Left ventricle myocardium inferior (tissue), 1 donor: ENCODE measurements around the gene OGFOD1. TPM values are rescaled to one million over a fixed set of nuclear protein-coding genes. Genes with fewer than 3 reads are reported as not detected.

Experiments
- DNase-seq: peaks from one replicate; pipeline ENCODE4 v3.0.0-alpha.2; 2020
- H3K27ac ChIP-seq: fragments of 200-600 bp; replicated peaks from 2 replicates; pipeline ENCODE4 v1.8.0; 2021
- H3K27me3 ChIP-seq: fragments of 200-600 bp; 2 replicates; pipeline ENCODE4 v1.8.0; 2021; ENCODE audit warnings: low read depth
- H3K36me3 ChIP-seq: fragments of 200-600 bp; 2 replicates; pipeline ENCODE4 v1.8.0; 2021
- H3K4me1 ChIP-seq: fragments of 200-600 bp; 2 replicates; pipeline ENCODE4 v1.8.0; 2021
- H3K4me3 ChIP-seq: fragments of 200-600 bp; 2 replicates; pipeline ENCODE4 v1.8.0; 2021; ENCODE audit warnings: mild to moderate bottlenecking, moderate library complexity
- H3K9me3 ChIP-seq: fragments of 200-600 bp; replicated peaks from 2 replicates; pipeline ENCODE4 v1.8.0; 2021
- CTCF ChIP-seq: fragments of 200-600 bp; IDR thresholded peaks from 2 replicates; pipeline ENCODE4 v1.8.0; 2021; ENCODE audit warnings: antibody characterized with exemption, mild to moderate bottlenecking, borderline replicate concordance
- intact Hi-C: fragments of 100-400 bp; cut with micrococcal nuclease; formaldehyde crosslinking; loops from one replicate; pipeline ENCODE4 v1.11.0; 2022
- total RNA-seq: library from RNA; stranded (reverse); fragmentation: NEBNext Ultra II Directional; extraction: Animal tissue kit (Norgen Biotek cat#: 25700); gene quantifications from one replicate; pipeline ENCODE4 v1.2.1, GENCODE V29; 2021
- donor health status: DM: no; HTN: yes; CAD: no; lungs with severe emphysema.

The OGFOD1 gene
- total RNA-seq, 1 donor from 2014 or later, result 35.4 TPM

GRCh38 chr16:56463153-56463552 lies 11.8 kb downstream of the OGFOD1 start:
- TF ChIP-seq CTCF, result no peak
- Histone ChIP-seq H3K36me3 (peaks cover 91% of the 10 kb centered on the region), H3K27me3 (no peaks in the 10 kb centered on the region), H3K4me1 (no peaks in the 10 kb centered on the region), H3K27ac (no peak overlapping the region), H3K9me3 (no peaks in the 10 kb centered on the region), H3K4me3 (no peak overlapping the region)
- intact Hi-C loops, result no loop called here
- no peak for DNase-seq

- Histone ChIP-seq H3K4me3 (no peak overlapping the region), H3K27me3 (no peaks in the 10 kb centered on the region), H3K27ac (no peak overlapping the region), H3K9me3 (no peaks in the 10 kb centered on the region), H3K36me3 (peaks cover 92% of the 10 kb centered on the region), H3K4me1 (no peaks in the 10 kb centered on the region)
- intact Hi-C loops, result no loop called here
- TF ChIP-seq CTCF, result no peak
- no peak for DNase-seq
These were observed 15.0 kb downstream of the OGFOD1 start for GRCh38 chr16:56466344-56466743.

DNA sequence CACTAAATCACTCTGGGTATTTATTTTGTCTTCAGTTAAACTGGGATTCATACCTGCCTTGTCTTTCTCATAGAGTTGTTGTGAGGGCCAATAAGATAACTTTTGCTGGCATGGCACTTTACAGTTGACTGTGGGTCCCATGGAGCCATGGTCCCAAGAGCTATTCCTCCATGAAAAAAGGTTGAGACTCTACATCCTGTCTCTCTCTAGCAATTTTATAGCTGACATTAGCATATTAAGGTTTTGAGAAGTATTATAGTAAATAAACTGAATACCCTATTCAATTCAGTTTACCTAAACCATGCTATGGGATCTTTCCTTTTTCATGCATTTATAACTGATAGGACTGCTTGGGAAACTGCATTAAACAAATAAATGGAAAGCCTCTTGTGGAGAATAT lies 17.4 kb downstream of the OGFOD1 start:
- Histone ChIP-seq H3K27ac (no peak overlapping the region), H3K4me1 (no peaks in the 10 kb centered on the region), H3K36me3 (peaks cover 98% of the 10 kb centered on the region), H3K4me3 (no peak overlapping the region), H3K9me3 (no peaks in the 10 kb centered on the region), H3K27me3 (no peaks in the 10 kb centered on the region)
- DNase-seq, result no peak
- intact Hi-C loops, result no loop called here
- TF ChIP-seq CTCF, result no peak

DNA sequence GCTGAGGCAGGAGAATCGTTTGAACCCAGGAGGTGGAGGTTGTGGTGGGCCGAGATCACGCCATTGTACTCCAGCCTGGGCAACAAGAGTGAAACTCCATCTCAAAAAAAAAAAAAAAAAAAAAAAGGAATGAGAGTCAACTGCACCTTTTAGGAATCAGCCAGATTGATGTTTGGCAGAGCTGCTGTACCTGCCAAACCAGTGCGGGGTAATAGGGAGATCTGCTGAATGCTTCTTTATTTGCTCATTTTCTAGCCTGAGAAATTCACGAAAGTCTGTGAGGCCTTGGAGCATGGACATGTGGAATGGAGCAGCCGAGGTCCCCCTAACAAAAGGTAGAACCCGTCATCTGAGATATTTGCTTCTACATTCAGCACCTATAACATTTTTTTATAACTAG lies 18.4 kb downstream of the OGFOD1 start:
- intact Hi-C loops, result no loop called here
- no peak for TF ChIP-seq CTCF

GRCh38 chr16:56470232-56470631 lies 18.9 kb downstream of the OGFOD1 start:
- no peak for DNase-seq
- H3K36me3 ChIP-seq, result peaks cover 99% of the 10 kb centered on the region
- no peaks in the 10 kb centered on the region for H3K27me3 ChIP-seq
- intact Hi-C loops, result no loop called here
- no peaks in the 10 kb centered on the region for H3K9me3 ChIP-seq
- H3K4me3 ChIP-seq, result no peak overlapping the region
- H3K27ac ChIP-seq, result no peak overlapping the region
- no peak for TF ChIP-seq CTCF
- no peaks in the 10 kb centered on the region for H3K4me1 ChIP-seq

More for the DNA sequence above, 18.4 kb downstream of the OGFOD1 start:
- Histone ChIP-seq H3K4me1 (no peaks in the 10 kb centered on the region), H3K9me3 (no peaks in the 10 kb centered on the region), H3K27me3 (no peaks in the 10 kb centered on the region), H3K27ac (no peak overlapping the region), H3K36me3 (peaks cover 99% of the 10 kb centered on the region), H3K4me3 (no peak overlapping the region)
- no peak for DNase-seq

- Histone ChIP-seq H3K4me1 (no peaks in the 10 kb centered on the region), H3K27ac (no peak overlapping the region), H3K27me3 (no peaks in the 10 kb centered on the region), H3K36me3 (peaks cover 99% of the 10 kb centered on the region), H3K9me3 (no peaks in the 10 kb centered on the region), H3K4me3 (no peak overlapping the region)
- TF ChIP-seq CTCF, result no peak
- intact Hi-C loops, result no loop called here
- DNase-seq, result no peak
These were observed 19.3 kb downstream of the OGFOD1 start for GRCh38 chr16:56470666-56471065.
